Esophagus squamous epithelium (tissue), 4 donors: ENCODE data around the gene DAB2IP.

ENCODE experiments used
- POLR2A ChIP-seq, 4 donors: fragments of 450-650 bp; IDR thresholded peaks; one replicate each; pipeline ENCODE4 v1.6.1; 2017; ENCODE audit warnings: antibody characterized with exemption in 4 of 4, mild to moderate bottlenecking in 4 of 4, moderate library complexity in 3 of 4
- TF ChIP-seq, protein P1 (sequence below), 6 experiments: fragments of 450-650 bp in 4 of 6; fragments of 200-600 bp in 2 of 6; sonication (generic) in 2 of 6; IDR thresholded peaks; one replicate each; pipeline ENCODE4 v1.5.1; 2016 to 2019; ENCODE audit warnings: antibody characterized with exemption in 6 of 6, mild to moderate bottlenecking in 4 of 6, moderate library complexity in 4 of 6

GRCh38 chr9:121672986-121673385 lies 21.6 kb downstream of the DAB2IP start:
- TF ChIP-seq, protein P1, sequence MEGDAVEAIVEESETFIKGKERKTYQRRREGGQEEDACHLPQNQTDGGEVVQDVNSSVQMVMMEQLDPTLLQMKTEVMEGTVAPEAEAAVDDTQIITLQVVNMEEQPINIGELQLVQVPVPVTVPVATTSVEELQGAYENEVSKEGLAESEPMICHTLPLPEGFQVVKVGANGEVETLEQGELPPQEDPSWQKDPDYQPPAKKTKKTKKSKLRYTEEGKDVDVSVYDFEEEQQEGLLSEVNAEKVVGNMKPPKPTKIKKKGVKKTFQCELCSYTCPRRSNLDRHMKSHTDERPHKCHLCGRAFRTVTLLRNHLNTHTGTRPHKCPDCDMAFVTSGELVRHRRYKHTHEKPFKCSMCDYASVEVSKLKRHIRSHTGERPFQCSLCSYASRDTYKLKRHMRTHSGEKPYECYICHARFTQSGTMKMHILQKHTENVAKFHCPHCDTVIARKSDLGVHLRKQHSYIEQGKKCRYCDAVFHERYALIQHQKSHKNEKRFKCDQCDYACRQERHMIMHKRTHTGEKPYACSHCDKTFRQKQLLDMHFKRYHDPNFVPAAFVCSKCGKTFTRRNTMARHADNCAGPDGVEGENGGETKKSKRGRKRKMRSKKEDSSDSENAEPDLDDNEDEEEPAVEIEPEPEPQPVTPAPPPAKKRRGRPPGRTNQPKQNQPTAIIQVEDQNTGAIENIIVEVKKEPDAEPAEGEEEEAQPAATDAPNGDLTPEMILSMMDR (IDR thresholded peaks at IDR 0.05) = no peak
- TF ChIP-seq POLR2A (IDR thresholded peaks at IDR 0.05) = no peak
